ENCODE measurements around the gene GLT8D1.

Gene GLT8D1

GRCh38 chr3:52743152-52743551 lies 37.6 kb upstream of the GLT8D1 start:
- Histone ChIP-seq H3K36me3 (ENCODE audit: low read depth) (peaks cover 89% of the 10 kb centered on the region), H3K27me3 (ENCODE audit: insufficient read depth, poor library complexity, severe bottlenecking) (no peaks in the 10 kb centered on the region), H3K9me3 (ENCODE audit: severe bottlenecking) (no peaks in the 10 kb centered on the region), H3K4me3 (ENCODE audit: severe bottlenecking) (no peak overlapping the region), H3K4me1 (ENCODE audit: insufficient read depth, poor library complexity, severe bottlenecking) (no peaks in the 10 kb centered on the region), H3K27ac (ENCODE audit: poor library complexity, severe bottlenecking) (no peak overlapping the region)
- no peak for ATAC-seq (ENCODE audit: low read depth)
- TF ChIP-seq CTCF (IDR thresholded peaks at IDR 0.05; ENCODE audit: poor library complexity, severe bottlenecking) = no peak
- no peak for DNase-seq (ENCODE audit: low spot score)

- Histone ChIP-seq H3K4me1 (ENCODE audit: insufficient read depth, poor library complexity, severe bottlenecking) (no peaks in the 10 kb centered on the region), H3K9me3 (ENCODE audit: severe bottlenecking) (no peaks in the 10 kb centered on the region), H3K36me3 (ENCODE audit: low read depth) (peaks cover 86% of the 10 kb centered on the region), H3K4me3 (ENCODE audit: severe bottlenecking) (no peak overlapping the region), H3K27me3 (ENCODE audit: insufficient read depth, poor library complexity, severe bottlenecking) (no peaks in the 10 kb centered on the region), H3K27ac (ENCODE audit: poor library complexity, severe bottlenecking) (no peak overlapping the region)
- ATAC-seq (ENCODE audit: low read depth) (peak; percentile 58; the same call in 2 of the 3 replicates), DNase-seq (ENCODE audit: low spot score) (no peak)
- peak; percentile 74 for TF ChIP-seq CTCF (IDR thresholded peaks at IDR 0.05; ENCODE audit: poor library complexity, severe bottlenecking)
Observed at GRCh38 chr3:52742418-52743041, 36.9 kb upstream of the GLT8D1 start.

- no peak overlapping the region for H3K27ac ChIP-seq (ENCODE audit: poor library complexity, severe bottlenecking)
- TF ChIP-seq CTCF (IDR thresholded peaks at IDR 0.05; ENCODE audit: poor library complexity, severe bottlenecking) = no peak
- H3K9me3 ChIP-seq (ENCODE audit: severe bottlenecking) = no peaks in the 10 kb centered on the region
- ATAC-seq (ENCODE audit: low read depth) (no peak), DNase-seq (ENCODE audit: low spot score) (no peak)
- H3K4me1 ChIP-seq (ENCODE audit: insufficient read depth, poor library complexity, severe bottlenecking) = no peaks in the 10 kb centered on the region
- H3K36me3 ChIP-seq (ENCODE audit: low read depth) = peaks cover 89% of the 10 kb centered on the region
- no peaks in the 10 kb centered on the region for H3K27me3 ChIP-seq (ENCODE audit: insufficient read depth, poor library complexity, severe bottlenecking)
- no peak overlapping the region for H3K4me3 ChIP-seq (ENCODE audit: severe bottlenecking)
Observed at GRCh38 chr3:52739730-52740129, 34.1 kb upstream of the GLT8D1 start.

GRCh38 chr3:52733256-52733891 lies 27.8 kb upstream of the GLT8D1 start:
- H3K27ac ChIP-seq (ENCODE audit: poor library complexity, severe bottlenecking) = no peak overlapping the region
- no peak overlapping the region for H3K4me3 ChIP-seq (ENCODE audit: severe bottlenecking)
- no peak for TF ChIP-seq CTCF (IDR thresholded peaks at IDR 0.05; ENCODE audit: poor library complexity, severe bottlenecking)
- no peaks in the 10 kb centered on the region for H3K9me3 ChIP-seq (ENCODE audit: severe bottlenecking)
- H3K27me3 ChIP-seq (ENCODE audit: insufficient read depth, poor library complexity, severe bottlenecking) = no peaks in the 10 kb centered on the region
- no peaks in the 10 kb centered on the region for H3K4me1 ChIP-seq (ENCODE audit: insufficient read depth, poor library complexity, severe bottlenecking)
- ATAC-seq (ENCODE audit: low read depth) (no peak), DNase-seq (ENCODE audit: low spot score) (no peak)
- peaks cover 71% of the 10 kb centered on the region for H3K36me3 ChIP-seq (ENCODE audit: low read depth)

- Histone ChIP-seq H3K4me1 (ENCODE audit: insufficient read depth, poor library complexity, severe bottlenecking) (no peaks in the 10 kb centered on the region), H3K4me3 (ENCODE audit: severe bottlenecking) (no peak overlapping the region), H3K27ac (ENCODE audit: poor library complexity, severe bottlenecking) (no peak overlapping the region), H3K27me3 (ENCODE audit: insufficient read depth, poor library complexity, severe bottlenecking) (no peaks in the 10 kb centered on the region), H3K9me3 (ENCODE audit: severe bottlenecking) (no peaks in the 10 kb centered on the region), H3K36me3 (ENCODE audit: low read depth) (peaks cover 62% of the 10 kb centered on the region)
- DNase-seq (ENCODE audit: low spot score) (no peak), ATAC-seq (ENCODE audit: low read depth) (no peak)
- no peak for TF ChIP-seq CTCF (IDR thresholded peaks at IDR 0.05; ENCODE audit: poor library complexity, severe bottlenecking)
Observed at GRCh38 chr3:52731590-52731989, 26.0 kb upstream of the GLT8D1 start.

All from RWPE2 (cell line).